ENCODE results near the gene SETD2. TPM values are rescaled to one million over a fixed set of nuclear protein-coding genes. Genes with fewer than 3 reads are reported as not detected.

SETD2 gene
- total and polyA plus RNA-seq, 2 of the 8 experiments (the other 6 are each of a cell fraction or from before 2014, with no cell fraction given): 15.7 to 46.3 TPM

DNA sequence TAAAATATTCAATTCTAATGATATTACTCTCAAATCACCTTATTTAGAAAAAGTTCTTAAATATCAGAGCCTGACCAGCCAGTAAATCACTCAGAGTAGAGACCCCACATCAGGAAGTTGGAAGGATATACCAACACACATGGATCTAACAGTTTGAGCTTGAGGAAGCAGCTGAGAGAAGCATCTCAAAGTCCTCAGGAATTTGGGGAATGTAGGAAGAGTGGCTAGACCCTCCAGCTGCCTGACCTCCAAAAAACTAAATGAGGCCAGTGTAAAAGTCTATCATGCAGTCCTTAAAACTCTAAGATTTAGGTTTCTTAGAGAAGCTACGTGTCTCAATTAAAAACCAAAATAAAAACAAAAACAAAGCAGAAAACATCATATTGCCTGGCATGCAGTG is 55.4 kb downstream of the SETD2 start (continued):
- TF ChIP-seq, protein P1, sequence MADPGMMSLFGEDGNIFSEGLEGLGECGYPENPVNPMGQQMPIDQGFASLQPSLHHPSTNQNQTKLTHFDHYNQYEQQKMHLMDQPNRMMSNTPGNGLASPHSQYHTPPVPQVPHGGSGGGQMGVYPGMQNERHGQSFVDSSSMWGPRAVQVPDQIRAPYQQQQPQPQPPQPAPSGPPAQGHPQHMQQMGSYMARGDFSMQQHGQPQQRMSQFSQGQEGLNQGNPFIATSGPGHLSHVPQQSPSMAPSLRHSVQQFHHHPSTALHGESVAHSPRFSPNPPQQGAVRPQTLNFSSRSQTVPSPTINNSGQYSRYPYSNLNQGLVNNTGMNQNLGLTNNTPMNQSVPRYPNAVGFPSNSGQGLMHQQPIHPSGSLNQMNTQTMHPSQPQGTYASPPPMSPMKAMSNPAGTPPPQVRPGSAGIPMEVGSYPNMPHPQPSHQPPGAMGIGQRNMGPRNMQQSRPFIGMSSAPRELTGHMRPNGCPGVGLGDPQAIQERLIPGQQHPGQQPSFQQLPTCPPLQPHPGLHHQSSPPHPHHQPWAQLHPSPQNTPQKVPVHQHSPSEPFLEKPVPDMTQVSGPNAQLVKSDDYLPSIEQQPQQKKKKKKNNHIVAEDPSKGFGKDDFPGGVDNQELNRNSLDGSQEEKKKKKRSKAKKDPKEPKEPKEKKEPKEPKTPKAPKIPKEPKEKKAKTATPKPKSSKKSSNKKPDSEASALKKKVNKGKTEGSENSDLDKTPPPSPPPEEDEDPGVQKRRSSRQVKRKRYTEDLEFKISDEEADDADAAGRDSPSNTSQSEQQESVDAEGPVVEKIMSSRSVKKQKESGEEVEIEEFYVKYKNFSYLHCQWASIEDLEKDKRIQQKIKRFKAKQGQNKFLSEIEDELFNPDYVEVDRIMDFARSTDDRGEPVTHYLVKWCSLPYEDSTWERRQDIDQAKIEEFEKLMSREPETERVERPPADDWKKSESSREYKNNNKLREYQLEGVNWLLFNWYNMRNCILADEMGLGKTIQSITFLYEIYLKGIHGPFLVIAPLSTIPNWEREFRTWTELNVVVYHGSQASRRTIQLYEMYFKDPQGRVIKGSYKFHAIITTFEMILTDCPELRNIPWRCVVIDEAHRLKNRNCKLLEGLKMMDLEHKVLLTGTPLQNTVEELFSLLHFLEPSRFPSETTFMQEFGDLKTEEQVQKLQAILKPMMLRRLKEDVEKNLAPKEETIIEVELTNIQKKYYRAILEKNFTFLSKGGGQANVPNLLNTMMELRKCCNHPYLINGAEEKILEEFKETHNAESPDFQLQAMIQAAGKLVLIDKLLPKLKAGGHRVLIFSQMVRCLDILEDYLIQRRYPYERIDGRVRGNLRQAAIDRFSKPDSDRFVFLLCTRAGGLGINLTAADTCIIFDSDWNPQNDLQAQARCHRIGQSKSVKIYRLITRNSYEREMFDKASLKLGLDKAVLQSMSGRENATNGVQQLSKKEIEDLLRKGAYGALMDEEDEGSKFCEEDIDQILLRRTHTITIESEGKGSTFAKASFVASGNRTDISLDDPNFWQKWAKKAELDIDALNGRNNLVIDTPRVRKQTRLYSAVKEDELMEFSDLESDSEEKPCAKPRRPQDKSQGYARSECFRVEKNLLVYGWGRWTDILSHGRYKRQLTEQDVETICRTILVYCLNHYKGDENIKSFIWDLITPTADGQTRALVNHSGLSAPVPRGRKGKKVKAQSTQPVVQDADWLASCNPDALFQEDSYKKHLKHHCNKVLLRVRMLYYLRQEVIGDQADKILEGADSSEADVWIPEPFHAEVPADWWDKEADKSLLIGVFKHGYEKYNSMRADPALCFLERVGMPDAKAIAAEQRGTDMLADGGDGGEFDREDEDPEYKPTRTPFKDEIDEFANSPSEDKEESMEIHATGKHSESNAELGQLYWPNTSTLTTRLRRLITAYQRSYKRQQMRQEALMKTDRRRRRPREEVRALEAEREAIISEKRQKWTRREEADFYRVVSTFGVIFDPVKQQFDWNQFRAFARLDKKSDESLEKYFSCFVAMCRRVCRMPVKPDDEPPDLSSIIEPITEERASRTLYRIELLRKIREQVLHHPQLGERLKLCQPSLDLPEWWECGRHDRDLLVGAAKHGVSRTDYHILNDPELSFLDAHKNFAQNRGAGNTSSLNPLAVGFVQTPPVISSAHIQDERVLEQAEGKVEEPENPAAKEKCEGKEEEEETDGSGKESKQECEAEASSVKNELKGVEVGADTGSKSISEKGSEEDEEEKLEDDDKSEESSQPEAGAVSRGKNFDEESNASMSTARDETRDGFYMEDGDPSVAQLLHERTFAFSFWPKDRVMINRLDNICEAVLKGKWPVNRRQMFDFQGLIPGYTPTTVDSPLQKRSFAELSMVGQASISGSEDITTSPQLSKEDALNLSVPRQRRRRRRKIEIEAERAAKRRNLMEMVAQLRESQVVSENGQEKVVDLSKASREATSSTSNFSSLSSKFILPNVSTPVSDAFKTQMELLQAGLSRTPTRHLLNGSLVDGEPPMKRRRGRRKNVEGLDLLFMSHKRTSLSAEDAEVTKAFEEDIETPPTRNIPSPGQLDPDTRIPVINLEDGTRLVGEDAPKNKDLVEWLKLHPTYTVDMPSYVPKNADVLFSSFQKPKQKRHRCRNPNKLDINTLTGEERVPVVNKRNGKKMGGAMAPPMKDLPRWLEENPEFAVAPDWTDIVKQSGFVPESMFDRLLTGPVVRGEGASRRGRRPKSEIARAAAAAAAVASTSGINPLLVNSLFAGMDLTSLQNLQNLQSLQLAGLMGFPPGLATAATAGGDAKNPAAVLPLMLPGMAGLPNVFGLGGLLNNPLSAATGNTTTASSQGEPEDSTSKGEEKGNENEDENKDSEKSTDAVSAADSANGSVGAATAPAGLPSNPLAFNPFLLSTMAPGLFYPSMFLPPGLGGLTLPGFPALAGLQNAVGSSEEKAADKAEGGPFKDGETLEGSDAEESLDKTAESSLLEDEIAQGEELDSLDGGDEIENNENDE (IDR thresholded peaks at IDR 0.05; ENCODE audit: insufficient replicate concordance, low read length): peak; percentile 61
- TF ChIP-seq TEAD4 (IDR thresholded peaks at IDR 0.05; ENCODE audit: low read depth, low read length): peak; percentile 98
- TF ChIP-seq SP1 (IDR thresholded peaks at IDR 0.05; ENCODE audit: low read depth, low read length): 0 out of 2 replicates have a peak, but pooled peaks have one; percentile 33

All from H1 (cell line).